DMS153 treated with DMSO at 0.1 percent for 48 hours (cell line): Measurements from ENCODE around the gene BRAT1.

Experiments used
- DNase-seq: peaks from one replicate; lab custom pipeline; 2025; ENCODE audit not compliant: unreplicated experiment; lab: John Stamatoyannopoulos, UW

BRAT1 gene

GRCh38 chr7:2514473-2515423 is 40.6 kb downstream of the BRAT1 start:
- DNase-seq, result no peak

- DNase-seq, result no peak
Measured at GRCh38 chr7:2513702-2514101, 41.6 kb downstream of the BRAT1 start.

GRCh38 chr7:2512713-2513112 is 42.6 kb downstream of the BRAT1 start:
- no peak for DNase-seq

- peak; percentile 67 for DNase-seq
Measured at GRCh38 chr7:2512179-2512661, 43.1 kb downstream of the BRAT1 start.

- no peak for DNase-seq
Measured at GRCh38 chr7:2511769-2512168, 43.6 kb downstream of the BRAT1 start.

GRCh38 chr7:2510909-2511768 is 44.2 kb downstream of the BRAT1 start:
- peak; percentile 83 for DNase-seq

- DNase-seq, result no peak
Measured at GRCh38 chr7:2510130-2510776, 45.1 kb downstream of the BRAT1 start.

GRCh38 chr7:2509298-2509906 is 45.9 kb downstream of the BRAT1 start:
- no peak for DNase-seq

GRCh38 chr7:2508327-2509215 is 46.8 kb downstream of the BRAT1 start:
- peak; percentile 72 for DNase-seq

GRCh38 chr7:2507917-2508306 is 47.4 kb downstream of the BRAT1 start:
- no peak for DNase-seq

GRCh38 chr7:2507208-2507916 is 48.0 kb downstream of the BRAT1 start:
- no peak for DNase-seq

GRCh38 chr7:2505401-2505800 is 49.9 kb downstream of the BRAT1 start:
- DNase-seq, result no peak

- DNase-seq, result no peak
Measured at GRCh38 chr7:2504889-2505375, 50.4 kb downstream of the BRAT1 start.

GRCh38 chr7:2504128-2504888 is 51.0 kb downstream of the BRAT1 start:
- no peak for DNase-seq

GRCh38 chr7:2503056-2503941 is 52.0 kb downstream of the BRAT1 start:
- no peak for DNase-seq

- DNase-seq, result no peak
Measured at GRCh38 chr7:2502647-2502966, 52.7 kb downstream of the BRAT1 start.

GRCh38 chr7:2501947-2502646 is 53.2 kb downstream of the BRAT1 start:
- DNase-seq, result no peak
